ENCODE results near the gene GPC5.
A peak's percentile ranks its signal among the peaks of the same experiment; 100 is the strongest.

The GPC5 gene

DNA sequence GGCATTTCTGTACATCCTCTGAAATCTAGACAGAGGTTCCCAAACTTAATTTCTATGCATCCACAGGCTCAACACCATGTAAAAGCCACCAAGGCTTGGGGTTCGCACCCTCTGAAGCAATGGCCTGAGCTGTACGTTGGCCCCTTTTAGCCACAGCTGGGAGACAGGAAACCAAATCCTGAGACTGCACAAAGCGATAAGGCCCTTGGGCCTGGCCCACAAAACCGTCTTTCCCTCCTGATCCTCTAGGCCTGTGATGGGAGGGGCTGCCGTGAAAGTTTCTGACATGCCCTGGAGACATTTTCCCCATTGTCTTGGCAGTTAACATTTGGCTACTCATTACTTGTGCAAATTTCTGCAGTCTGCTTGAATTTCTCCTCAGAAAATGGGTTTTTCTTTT lies 766.4 kb downstream of the GPC5 start:
- no peak for DNase-seq (ENCODE audit: low spot score)

DNA sequence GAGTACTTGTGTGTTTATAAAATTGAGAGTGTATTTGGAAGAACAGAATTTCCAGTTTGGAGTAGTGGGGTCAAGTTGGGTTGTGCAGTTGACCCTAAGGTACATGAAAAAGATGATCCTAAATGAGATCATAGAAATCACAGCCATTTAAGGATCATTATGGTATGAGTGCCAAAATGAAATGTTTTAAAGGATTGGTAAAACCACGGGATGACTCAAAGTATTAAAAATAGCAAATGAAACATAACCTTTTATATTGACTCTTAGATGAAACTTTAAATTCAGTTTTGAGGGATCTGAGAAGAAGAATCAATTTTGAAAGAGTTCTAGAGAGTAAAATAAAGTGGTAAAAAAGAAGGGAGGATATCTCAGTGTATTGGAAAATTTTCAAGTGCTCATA lies 773.8 kb downstream of the GPC5 start:
- no peak for DNase-seq (ENCODE audit: low spot score)

DNA sequence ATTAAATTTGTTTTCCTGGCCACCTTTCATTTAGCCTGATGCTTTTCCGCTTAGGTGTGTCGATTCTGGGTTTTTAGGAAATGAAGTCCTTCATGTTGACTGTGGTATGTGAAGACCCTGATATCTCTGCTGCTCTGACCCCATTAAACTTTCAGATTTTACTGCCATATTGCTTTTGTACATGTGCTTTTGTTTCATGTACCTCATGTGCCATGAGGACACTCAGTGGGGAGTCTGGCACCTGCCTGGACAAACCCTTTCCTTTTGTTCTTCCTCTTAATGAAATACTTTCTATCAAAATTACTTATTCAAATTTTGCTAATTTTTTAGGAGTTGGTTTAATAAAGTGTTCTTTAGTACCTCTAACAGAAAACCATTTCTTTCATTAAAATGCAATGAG lies 774.8 kb downstream of the GPC5 start:
- DNase-seq (ENCODE audit: low spot score) = no peak

DNA sequence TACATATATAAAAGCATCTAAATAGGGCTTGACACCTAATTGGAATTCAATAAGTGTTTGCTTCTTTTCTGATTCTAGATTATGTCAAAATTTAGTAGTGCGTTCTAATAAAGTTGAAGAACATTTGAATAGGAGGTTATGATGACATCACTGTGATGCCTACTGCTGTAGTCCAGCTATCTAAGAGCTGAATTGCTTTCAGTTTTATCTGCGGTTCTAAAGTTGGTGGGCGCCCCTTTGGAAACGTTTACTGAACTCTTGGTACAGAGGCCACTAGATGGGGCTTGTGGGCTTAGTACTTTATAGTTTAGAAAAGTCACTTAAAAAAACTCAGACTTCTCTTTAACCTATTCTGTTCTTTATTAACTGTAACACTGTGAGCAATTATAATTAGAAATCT lies 776.9 kb downstream of the GPC5 start:
- peak; percentile 7 for DNase-seq (ENCODE audit: low spot score)

DNA sequence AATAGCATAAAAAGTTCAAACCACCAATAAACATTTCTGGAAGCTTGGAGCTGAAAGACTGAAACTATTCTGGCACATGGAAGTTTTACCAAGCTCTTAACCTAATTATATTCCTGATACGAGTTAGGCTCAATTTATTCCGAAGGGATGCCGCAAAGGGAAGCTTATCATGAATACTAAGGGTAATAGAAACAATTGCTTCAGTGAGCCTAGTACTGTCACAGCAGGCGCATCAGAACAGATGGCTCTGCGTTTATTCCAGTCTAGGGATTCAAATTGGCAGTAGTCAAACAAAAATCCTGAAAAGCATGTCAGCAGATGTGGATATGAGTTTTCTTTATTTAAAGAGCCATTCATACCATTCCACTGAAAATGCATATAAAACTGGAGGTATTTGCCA lies 779.5 kb downstream of the GPC5 start:
- DNase-seq (ENCODE audit: low spot score) = no peak

DNA sequence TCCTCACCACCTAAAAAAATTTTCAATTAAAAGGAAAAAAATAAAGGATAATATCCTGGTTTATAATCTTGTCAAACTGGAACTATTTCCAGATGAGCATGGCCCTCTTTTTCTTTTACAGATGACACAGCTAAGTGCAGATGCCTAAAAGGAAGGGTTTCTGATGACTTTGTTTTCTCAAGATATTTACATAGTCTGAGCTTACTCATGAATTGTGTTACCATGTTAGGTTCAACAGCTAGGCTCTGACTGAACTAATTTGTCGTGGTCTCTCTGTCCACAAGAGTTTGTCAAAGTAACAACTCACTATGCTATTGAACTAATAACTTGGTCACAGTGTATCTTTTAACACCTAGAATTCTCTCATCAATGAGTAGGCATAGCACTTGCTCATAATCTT lies 780.8 kb downstream of the GPC5 start:
- no peak for DNase-seq (ENCODE audit: low spot score)

DNA sequence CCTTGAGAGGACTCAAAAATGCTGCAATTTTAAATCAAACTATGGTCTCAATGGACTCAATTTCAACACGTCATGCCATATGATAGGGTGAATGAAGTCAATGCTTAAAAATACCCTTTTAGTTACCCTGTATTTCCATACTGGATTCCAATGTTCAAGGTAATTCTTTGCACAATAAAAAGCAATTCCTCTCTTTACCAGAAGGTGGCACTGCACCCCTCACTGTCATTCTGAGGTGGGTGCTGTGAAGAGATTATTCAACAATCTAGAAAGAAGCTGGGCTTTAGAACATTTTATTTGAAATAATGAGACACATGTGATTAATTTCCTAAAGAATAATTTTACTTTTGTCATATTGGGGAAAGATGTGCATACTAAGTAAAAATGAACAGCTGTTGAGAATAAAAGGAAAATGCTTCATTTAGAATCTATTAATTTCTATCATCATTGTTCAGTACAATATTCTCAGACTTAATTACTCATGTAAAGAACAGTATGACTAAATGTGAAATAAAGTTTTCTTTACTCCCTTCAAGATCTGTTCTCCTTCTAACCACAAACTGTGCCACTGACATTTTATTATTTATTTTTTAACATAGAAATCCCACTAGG lies 789.1 kb downstream of the GPC5 start:
- DNase-seq (ENCODE audit: low spot score) = peak; percentile 26

DNA sequence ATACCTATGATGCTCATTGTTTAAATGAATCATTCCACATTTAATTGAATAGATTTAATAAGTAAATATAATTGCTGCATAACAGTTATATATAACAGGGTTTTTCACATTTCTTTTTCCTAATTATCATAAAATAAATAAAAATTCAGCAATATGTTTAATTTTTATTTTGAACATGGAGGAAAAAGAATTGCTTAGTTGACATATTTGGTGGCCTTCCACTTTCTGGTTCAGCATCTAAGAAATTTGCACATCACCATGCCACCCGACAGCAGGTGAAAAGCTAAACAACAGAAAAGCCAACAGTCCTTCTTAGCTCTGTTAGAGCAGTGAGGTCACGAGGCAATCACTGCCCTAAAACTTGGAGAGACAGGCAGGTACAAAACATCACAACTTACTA lies 790.2 kb downstream of the GPC5 start:
- DNase-seq (ENCODE audit: low spot score) = no peak

DNA sequence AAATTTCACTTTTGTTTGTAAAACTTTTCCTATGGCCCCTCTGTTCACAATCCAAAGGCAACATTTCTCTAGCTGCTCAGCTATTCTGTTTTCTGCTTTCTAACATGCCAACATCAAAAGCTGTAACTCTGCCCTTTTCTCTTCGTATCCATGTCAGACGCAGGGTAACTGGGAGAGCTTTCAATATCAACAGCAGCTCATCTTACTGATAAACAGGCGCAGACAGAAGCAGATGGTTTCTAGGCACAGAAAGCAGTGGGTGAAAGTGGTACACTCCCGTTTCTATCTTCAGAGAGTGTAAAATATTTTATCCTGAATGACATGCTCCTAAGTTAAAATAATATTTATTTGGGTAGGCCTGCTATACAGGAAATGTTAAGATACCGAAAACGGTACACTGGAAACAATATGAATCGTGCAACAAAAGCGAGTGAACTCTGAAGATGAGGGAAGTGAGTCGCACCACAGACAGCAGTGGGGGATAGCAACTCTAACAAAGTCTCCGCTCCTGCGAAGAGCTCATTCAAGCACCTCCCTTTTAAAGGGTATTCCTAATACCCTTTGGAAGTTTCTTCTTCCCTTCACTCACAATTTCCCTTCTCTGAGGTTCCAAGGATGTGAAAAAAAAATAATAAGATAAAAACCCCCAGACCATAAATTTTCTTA lies 798.3 kb downstream of the GPC5 start:
- no peak for DNase-seq (ENCODE audit: low spot score)

DNA sequence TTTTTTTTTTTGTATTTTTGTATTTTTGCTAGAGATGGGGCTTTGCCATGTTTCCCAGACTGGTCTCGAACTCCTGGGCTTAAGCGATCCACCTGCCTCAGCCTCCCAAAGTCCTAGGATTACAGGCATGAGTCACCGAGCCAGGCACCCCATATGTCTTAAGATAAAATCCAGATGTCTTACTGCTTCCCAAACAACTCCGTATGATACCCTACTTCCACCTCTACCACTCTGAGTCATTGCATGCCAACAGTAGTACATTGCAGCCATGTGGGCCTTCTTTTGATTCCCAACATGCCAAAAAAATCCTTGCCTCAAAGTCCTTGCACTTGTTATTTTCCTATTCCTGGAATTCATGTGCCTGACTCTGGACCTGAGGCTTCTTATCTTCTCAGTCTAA lies 799.2 kb downstream of the GPC5 start:
- no peak for DNase-seq (ENCODE audit: low spot score)

DNA sequence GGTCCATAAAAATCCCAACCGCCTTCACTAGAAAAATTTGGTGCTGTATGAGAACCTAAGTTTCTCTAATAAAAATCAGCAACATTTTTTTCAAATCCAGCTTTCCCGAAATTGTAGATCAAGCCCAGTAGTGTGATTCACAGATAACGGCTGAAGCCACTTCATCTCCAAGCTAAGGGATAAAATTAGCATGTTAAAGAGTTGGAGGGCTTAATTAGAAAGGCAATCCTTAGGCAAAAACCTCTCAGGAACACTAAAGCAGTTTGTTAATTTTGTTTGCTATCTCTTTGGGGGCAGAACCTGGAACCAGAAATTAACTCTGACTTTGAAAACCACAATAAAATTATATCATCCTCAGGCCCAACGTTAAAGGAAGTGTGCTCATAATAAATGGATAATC lies 820.2 kb downstream of the GPC5 start:
- no peak for DNase-seq (ENCODE audit: low spot score)

DNA sequence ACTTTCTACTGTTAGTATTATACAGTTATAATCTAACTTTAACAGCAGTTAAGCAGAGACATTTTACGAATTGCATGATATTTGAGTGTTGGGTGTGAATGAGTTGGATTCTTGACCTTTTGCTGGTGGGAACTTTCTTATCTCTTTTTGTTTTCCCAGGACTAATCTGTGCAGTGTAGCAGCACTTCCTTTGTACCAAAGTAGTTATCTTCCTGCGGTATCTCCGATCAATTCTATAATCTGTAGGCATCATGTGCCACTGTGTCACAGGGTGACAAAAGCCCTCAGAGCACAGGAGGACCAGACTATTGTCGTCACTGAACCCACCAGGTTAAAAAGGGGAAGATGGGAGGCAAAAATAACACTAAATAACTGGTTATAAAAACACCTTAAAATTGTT lies 823.5 kb downstream of the GPC5 start:
- DNase-seq (ENCODE audit: low spot score) = no peak

DNA sequence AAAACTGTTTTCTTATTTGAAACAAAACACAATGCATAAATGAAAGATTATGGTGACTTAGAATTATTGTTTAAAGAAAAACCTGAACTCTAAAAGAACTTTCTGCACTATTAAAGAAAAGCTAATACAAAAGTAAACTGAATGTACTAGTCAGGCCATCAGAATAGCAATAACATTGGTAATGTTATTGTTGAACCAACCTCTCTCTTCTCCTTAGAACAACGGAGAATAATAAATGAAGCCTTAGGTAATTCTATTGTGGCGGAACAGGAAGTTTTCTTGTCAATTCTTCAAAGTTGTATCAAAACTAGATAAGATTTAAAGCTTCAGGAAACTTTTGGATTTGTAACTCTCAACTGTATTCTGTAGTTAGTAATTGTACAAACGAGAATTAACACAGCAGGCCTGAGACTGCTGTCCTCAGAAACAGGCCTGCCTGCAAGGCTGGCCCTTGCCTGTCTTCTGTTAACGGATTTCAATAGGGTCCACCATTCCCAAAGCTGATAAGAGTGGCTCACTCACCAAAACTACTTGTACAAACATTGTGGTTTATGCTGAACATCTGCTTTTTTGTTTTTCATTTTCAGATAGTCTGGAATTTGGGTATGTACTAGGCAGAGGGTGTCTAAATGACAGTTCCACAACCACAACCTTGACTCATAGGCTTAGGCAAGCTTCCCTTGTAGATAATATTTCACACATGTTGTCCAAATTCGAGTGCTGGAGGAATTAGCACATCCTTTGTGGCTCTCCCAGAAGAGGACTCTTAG lies 825.8 kb downstream of the GPC5 start:
- DNase-seq (ENCODE audit: low spot score) = no peak

DNA sequence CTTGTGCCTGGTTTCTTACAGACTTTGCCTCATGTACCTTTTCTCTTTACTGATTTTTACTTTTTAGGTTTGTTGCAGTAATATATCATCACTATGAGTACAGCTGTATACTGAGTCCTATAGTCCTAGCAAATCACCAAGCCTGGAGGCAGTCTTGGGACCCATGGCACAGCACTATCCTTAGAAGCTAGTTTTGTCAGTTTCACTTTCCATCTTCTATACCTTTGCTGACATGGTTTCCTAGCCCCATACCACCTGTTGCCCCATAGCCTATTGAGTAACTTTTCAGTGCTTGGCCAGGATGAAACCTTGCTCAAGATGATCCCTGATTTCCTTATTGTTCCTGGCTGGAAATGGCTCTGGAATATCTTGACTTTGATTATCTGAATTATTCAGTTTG lies 826.4 kb downstream of the GPC5 start:
- DNase-seq (ENCODE audit: low spot score) = no peak

DNA sequence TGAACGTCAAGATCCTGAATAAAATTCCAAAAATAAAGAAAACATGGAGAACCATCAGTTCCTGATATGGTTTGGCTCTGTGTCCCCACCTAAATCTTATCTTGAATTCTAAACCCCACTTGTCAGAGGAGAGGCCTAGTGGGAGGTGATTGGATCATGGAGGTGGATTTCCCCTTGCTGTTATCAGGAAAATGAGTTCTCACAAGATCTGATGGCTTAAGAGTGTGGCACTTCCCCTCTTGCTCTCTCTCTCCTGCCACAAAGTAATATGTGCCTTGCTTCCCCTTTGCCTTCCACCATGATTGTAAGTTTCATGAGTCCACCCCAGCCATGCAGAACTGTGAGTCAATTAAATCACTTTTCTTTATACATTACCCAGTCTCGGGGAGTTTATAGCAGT lies 827.4 kb downstream of the GPC5 start:
- no peak for DNase-seq (ENCODE audit: low spot score)

DNA sequence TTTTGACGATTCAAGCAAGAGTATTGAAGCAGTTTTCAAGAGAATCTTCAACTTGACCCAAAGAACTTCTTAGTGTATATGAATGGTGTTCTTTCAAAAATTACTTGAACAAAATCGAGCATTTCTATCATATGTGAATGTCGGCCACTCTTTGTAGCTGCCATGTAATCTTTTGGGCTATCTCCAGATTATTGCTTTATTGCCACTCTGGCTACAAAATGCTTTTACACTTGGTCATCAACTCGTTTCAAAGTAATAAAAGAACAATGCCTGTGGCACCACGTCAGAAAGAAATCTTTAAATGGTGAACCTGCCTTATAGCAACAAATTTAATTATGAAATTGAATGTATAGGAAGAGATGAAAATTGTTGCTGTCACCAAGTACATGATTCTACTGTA lies 834.5 kb downstream of the GPC5 start:
- no peak for DNase-seq (ENCODE audit: low spot score)

DNA sequence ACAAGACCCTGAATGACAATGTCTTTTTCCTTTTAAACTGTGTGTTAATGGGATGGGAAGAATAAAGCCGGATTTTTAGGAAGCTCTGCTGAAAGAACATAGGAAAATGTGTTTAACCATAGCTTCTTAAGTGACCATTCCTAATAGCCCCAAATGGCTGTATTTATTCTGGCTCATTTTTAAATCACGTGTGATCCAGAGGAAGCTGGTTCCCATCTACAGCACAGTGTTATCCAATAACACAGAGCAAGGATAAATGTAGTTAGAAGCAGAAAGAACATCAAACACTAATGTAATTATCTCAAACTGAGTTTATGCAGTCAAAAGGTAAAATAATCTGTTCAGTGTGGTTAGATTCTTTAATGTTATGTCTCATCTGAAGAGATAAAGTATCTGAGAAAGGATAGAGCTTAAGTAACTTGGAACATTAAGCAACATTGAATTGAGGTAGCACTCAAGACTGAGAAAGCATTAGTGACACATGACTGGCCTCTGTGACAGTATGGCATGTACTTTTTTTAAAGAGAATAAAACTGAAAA lies 853.3 kb downstream of the GPC5 start:
- no peak for DNase-seq (ENCODE audit: low spot score)

DNA sequence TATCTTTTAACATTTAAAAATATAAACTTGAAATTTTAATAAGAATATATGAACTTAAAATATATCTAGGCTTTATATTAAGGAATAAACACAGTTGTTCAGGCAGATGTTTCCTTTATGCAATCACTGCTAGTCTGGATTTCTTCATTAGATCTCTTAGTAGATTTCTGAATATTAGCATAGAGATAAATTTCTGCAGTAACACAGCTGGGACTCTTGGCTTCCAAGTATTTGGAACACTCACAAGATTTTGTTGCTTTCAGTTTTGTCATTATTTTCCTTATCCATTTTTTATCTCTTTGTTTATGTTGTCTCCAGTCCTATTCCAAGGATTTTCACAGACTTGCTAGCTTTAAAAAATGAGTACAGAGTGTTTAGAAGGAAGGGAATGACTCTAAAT lies 857.1 kb downstream of the GPC5 start:
- DNase-seq (ENCODE audit: low spot score) = no peak

DNA sequence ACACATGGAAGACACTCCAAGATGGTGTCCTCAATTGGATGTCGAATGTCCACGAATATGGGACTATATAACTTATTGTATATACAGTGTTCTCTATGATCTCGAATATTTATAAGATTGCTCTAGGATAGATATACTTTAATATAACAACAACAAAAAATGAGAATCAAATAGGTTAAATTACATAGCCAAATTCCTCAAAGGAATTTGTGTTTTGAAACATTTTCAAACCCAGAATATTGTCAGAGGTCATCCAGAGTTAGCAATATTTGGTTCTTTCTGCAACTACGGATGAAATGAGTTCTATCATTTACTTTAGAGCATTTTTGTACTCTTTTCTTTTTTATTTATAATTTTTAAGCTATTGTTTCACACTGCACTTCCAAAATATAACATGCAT lies 857.8 kb downstream of the GPC5 start:
- no peak for DNase-seq (ENCODE audit: low spot score)

DNA sequence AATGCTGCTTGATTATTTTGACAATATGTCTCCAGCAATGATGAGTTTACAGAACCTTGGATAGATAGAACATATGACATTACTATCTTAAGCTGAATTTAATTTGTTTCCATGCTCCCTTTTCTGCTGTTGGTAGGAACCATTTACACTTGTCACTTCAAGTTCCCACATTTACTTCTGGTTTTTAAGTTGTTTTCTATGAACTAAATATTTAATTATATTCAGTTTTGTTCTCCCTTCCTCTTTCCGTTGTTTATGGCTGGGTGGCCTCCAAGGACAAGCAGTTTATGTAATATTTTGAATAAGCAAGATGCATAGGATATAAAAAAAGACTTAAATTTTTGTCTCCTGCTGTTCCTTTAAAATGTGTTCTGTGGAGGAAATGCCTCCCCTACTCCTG lies 860.6 kb downstream of the GPC5 start:
- DNase-seq (ENCODE audit: low spot score) = no peak

DNA sequence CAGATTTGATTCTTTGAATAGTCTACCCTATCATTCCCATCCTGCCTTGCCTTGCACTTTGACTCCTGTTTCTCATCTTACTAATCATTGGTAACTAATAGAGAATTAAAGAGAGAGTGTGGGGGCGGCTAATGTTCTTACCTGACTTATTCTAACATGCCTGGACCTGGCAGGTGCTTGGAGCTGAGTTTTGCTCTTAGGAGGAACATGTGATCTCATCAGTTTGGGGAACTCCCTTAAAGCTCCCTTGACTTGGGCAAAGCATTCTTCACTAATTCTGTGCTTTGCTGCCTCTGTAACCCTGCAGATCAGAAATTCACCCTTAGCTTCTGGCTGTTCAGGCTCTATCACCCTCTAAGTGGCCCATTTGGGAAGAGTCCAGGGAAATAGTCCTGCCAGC lies 861.1 kb downstream of the GPC5 start:
- DNase-seq (ENCODE audit: low spot score) = no peak

DNA sequence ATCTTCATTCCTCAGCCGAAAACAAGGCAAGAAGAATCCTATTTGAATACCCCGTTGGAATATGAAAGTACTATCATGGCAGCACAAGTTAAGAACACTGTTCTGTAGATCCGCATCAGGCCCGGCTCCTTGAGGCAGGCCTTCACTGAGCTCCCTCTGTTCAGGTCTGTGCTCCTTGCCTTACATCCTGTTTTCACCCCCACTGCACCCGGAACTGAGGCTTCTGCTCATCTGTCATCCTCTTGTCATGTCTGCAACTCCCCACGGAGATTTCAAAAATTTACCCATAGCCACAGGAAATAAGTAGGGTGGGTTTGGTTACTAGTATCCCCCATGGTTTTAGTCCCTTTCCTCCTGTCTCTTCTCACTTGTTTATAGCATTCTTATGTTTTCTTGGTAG lies 861.9 kb downstream of the GPC5 start:
- DNase-seq (ENCODE audit: low spot score) = no peak

DNA sequence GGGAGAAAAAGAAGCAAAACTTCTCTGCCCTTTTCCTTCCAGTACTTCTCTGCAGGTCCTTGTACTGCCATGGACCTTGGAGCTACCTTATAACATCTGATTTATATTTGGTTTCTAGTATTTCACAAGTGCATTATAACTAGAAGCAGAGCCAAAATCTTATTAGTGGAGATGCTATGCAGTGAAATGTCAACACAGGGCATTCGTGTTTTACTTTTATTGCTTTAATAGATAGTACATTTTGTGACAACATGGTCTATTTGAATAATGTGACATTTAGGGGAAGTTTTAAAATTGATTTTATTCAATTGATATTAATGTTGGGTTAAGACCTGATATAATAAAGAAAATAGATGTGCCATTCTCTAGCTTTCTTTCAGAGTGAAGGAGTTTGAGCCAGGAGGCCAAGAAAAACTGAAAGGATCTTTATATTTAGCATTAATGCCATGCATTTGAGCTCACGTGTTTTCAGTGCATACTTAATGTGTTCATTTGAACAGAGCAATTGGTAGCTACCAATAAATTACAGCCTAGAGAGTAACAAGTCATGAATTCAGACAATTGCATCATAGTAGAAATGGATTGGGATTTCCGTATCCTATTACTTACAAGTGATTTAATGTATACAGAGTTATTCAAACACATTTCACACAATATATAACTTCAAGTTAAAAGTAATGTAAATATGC lies 863.8 kb downstream of the GPC5 start:
- DNase-seq (ENCODE audit: low spot score) = no peak

Measured in LoVo (cell line).